ENCODE data around the gene TRANK1. TPM values are rescaled to one million over a fixed set of nuclear protein-coding genes. Genes with fewer than 3 reads are reported as not detected.

Gene TRANK1
- 10 to 100 TPM; 10.6 to 39.8 (median 28.1) TPM for total RNA-seq

DNA sequence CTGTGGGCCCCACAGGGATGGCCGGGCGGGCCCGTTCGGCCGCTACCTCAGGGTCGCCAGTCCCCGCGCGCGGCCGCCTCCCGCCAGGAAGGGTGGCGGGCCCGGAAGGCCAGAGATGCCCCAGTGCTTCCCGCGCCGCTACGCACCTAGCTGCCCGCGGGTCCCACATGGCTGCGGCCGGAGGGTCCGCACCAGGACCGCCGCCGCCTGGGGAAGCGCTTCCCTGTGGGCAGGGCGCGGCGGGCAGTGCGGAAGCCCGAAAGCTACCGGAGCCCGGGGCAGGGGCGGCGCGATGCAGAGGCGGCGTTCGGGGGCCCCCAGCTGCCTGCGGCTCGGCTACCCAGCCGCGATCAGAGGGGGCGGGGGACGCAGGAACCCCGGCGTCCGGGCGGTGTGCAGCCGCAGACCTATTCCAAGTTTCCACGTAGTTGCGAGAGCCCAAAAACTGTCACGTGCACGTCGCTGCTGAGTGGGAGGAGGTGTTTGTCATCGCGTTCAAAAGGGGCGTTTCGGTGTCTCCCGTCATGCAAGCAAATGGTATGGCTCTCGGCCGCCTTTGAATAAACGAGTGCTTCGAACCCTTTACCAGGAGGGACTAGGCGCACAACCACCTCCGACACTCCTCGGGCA is at the start of gene TRANK1:
Gene TRANK1 (minus strand): TSS at position 414 of the 630 bp plus-strand sequence. CDS start 245 bp downstream, at position 169.
- Histone ChIP-seq H3K36me3 (no peaks in the 10 kb centered on the region), H3K4me3 (peak within 1 kb of the TSS; percentile 58 to 92 (median 88)), H3K27me3 (no peaks in the 10 kb centered on the region), H3K4me1 (peaks cover 11 to 36% (median 27%) of the 10 kb centered on the region in 4 donors), H3K9me3 (peaks cover 0 to 10% (median 8%) of the 10 kb centered on the region in 4 donors), H3K27ac (peak within 1 kb of the TSS; percentile 81 to 93 (median 84))
- DNase-seq = peak; percentile 77 to 92
- TF ChIP-seq, protein P1, sequence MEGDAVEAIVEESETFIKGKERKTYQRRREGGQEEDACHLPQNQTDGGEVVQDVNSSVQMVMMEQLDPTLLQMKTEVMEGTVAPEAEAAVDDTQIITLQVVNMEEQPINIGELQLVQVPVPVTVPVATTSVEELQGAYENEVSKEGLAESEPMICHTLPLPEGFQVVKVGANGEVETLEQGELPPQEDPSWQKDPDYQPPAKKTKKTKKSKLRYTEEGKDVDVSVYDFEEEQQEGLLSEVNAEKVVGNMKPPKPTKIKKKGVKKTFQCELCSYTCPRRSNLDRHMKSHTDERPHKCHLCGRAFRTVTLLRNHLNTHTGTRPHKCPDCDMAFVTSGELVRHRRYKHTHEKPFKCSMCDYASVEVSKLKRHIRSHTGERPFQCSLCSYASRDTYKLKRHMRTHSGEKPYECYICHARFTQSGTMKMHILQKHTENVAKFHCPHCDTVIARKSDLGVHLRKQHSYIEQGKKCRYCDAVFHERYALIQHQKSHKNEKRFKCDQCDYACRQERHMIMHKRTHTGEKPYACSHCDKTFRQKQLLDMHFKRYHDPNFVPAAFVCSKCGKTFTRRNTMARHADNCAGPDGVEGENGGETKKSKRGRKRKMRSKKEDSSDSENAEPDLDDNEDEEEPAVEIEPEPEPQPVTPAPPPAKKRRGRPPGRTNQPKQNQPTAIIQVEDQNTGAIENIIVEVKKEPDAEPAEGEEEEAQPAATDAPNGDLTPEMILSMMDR (IDR thresholded peaks at IDR 0.05) = no peak
- peak; percentile 50 to 58 for TF ChIP-seq POLR2AphosphoS5 (IDR thresholded peaks at IDR 0.05)
- no peak for TF ChIP-seq EP300 (IDR thresholded peaks at IDR 0.05)
- peak in 3 of 4 donors; percentile 38 to 72 (median 43) for TF ChIP-seq POLR2A (IDR thresholded peaks at IDR 0.05)
- 3 to 4% methylated on average over 19 to 41 of the region's 68 CpGs for WGBS, 2 donors
- peak; percentile 63 to 87 for ATAC-seq (ENCODE audit: low FRiP score in 2 of 2)

DNA sequence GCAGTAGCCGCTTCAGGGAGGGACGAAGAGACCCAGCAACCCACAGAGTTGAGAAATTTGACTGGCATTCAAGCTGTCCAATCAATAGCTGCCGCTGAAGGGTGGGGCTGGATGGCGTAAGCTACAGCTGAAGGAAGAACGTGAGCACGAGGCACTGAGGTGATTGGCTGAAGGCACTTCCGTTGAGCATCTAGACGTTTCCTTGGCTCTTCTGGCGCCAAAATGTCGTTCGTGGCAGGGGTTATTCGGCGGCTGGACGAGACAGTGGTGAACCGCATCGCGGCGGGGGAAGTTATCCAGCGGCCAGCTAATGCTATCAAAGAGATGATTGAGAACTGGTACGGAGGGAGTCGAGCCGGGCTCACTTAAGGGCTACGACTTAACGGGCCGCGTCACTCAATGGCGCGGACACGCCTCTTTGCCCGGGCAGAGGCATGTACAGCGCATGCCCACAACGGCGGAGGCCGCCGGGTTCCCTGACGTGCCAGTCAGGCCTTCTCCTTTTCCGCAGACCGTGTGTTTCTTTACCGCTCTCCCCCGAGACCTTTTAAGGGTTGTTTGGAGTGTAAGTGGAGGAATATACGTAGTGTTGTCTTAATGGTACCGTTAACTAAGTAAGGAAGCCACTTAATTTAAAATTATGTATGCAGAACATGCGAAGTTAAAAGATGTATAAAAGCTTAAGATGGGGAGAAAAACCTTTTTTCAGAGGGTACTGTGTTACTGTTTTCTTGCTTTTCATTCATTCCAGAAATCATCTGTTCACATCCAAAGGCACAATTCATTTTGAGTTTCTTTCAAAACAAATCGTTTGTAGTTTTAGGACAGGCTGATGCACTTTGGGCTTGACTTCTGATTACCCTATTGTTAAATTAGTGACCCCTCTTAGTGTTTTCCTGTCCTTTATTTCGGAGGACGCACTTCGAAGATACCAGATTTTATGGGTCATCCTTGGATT is 48.8 kb upstream of the TRANK1 start, which contains the start of gene MLH1:
Gene MLH1 (plus strand): TSS at position 193 of the 958 bp plus-strand sequence. CDS start 30 bp downstream, at position 223.
- DNase-seq = peak; percentile 95 to 97

DNA sequence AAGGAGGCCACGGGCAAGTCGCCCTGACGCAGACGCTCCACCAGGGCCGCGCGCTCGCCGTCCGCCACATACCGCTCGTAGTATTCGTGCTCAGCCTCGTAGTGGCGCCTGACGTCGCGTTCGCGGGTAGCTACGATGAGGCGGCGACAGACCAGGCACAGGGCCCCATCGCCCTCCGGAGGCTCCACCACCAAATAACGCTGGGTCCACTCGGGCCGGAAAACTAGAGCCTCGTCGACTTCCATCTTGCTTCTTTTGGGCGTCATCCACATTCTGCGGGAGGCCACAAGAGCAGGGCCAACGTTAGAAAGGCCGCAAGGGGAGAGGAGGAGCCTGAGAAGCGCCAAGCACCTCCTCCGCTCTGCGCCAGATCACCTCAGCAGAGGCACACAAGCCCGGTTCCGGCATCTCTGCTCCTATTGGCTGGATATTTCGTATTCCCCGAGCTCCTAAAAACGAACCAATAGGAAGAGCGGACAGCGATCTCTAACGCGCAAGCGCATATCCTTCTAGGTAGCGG is 48.0 kb upstream of the TRANK1 start, which contains the start of gene EPM2AIP1:
Gene EPM2AIP1 (minus strand): TSS at position 326 of the 520 bp plus-strand sequence. CDS start 54 bp downstream, at position 272.
- DNase-seq (peak; percentile 96 to 99), ATAC-seq (ENCODE audit: low FRiP score in 2 of 2) (peak; percentile 97 to 99)
- no peaks in the 10 kb centered on the region for H3K9me3 ChIP-seq
- peak within 1 kb of the TSS; percentile 58 to 76 (median 61) for H3K4me3 ChIP-seq
- peaks cover 5 to 27% (median 7%) of the 10 kb centered on the region in 4 donors for H3K36me3 ChIP-seq
- peak within 1 kb of the TSS; percentile 95 to 100 (median 99) for H3K27ac ChIP-seq
- H3K4me1 ChIP-seq = peaks cover 38 to 54% (median 48%) of the 10 kb centered on the region in 4 donors
- H3K27me3 ChIP-seq = no peaks in the 10 kb centered on the region
- 2 to 8% methylated on average over 2 to 48 of the region's 48 CpGs for WGBS, 2 donors
- peak in 3 of 4 donors; percentile 96 to 98 (median 96) for TF ChIP-seq POLR2A (IDR thresholded peaks at IDR 0.05)
- TF ChIP-seq EP300 (IDR thresholded peaks at IDR 0.05) = peak in 1 of 4 donors; percentile 81
- TF ChIP-seq, protein P1 (IDR thresholded peaks at IDR 0.05) = peak in 4 of 6 experiments; percentile 37 to 83 (median 56)
- peak; percentile 84 to 98 for TF ChIP-seq POLR2AphosphoS5 (IDR thresholded peaks at IDR 0.05)

More for the DNA sequence above, 48.8 kb upstream of the TRANK1 start, which contains the start of gene MLH1:
- H3K4me3 ChIP-seq = peak within 1 kb of the TSS; percentile 58 to 76 (median 61)
- 2 to 4% methylated on average over 21 to 47 of the region's 47 CpGs for WGBS, 2 donors
- H3K36me3 ChIP-seq = peaks cover 5 to 34% (median 10%) of the 10 kb centered on the region in 4 donors
- H3K4me1 ChIP-seq = peaks cover 31 to 47% (median 41%) of the 10 kb centered on the region in 4 donors
- TF ChIP-seq EP300 (IDR thresholded peaks at IDR 0.05) (peak in 1 of 4 donors; percentile 76), POLR2AphosphoS5 (IDR thresholded peaks at IDR 0.05) (peak; percentile 84 to 88), POLR2A (IDR thresholded peaks at IDR 0.05) (peak in 3 of 4 donors; percentile 60 to 81 (median 78))
- TF ChIP-seq, protein P1 (IDR thresholded peaks at IDR 0.05) = peak in 1 of 6 experiments; percentile 16
- peak; percentile 96 to 99 for ATAC-seq (ENCODE audit: low FRiP score in 2 of 2)
- no peaks in the 10 kb centered on the region for H3K9me3 ChIP-seq
- H3K27ac ChIP-seq = peak within 1 kb of the TSS; percentile 95 to 100 (median 99)
- no peaks in the 10 kb centered on the region for H3K27me3 ChIP-seq

Data from upper lobe of left lung (tissue), 6 donors.